Nephron (organoid): ENCODE data around the gene FUT7.
A peak's percentile ranks its signal among the peaks of the same experiment; 100 is the strongest.

Source experiments
- H3K27ac Mint-ChIP-seq, 3 experiments: 2 replicates each; pipeline ENCODE4 v1.8.0; 2020; ENCODE audit warnings: mixed read lengths in 3 of 3, mild to moderate bottlenecking in 2 of 3, moderate library complexity in 1 of 3
- H3K27me3 Mint-ChIP-seq: 2 replicates; pipeline ENCODE4 v1.8.0; 2021; ENCODE audit warnings: low read depth, mild to moderate bottlenecking, moderate library complexity, mixed read lengths
- H3K36me3 Mint-ChIP-seq: 2 replicates; pipeline ENCODE4 v1.8.0; 2020; ENCODE audit warnings: low read depth, mixed read lengths
- H3K4me1 Mint-ChIP-seq: 2 replicates; pipeline ENCODE4 v1.8.0; 2020; ENCODE audit warnings: mixed read lengths
- H3K4me3 Mint-ChIP-seq, 3 experiments: 2 replicates each; pipeline ENCODE4 v1.8.0; 2020; ENCODE audit warnings: mild to moderate bottlenecking in 3 of 3, mixed read lengths in 3 of 3, moderate library complexity in 2 of 3
- H3K9me3 Mint-ChIP-seq: 2 replicates; pipeline ENCODE4 v1.8.0; 2020; ENCODE audit warnings: mixed read lengths
- CTCF ChIP-seq, 3 experiments: fragments of 200-600 bp; sonication (generic); IDR thresholded peaks; one replicate each; pipeline ENCODE4 v1.5.0; 2021; ENCODE audit warnings: antibody characterized with exemption in 3 of 3; ENCODE audit not compliant: unreplicated experiment in 3 of 3

FUT7 gene

GRCh38 chr9:137030006-137030405, 1.9 kb downstream of the FUT7 start:
- Mint-ChIP-seq H3K36me3 (no peaks in the 10 kb centered on the region), H3K27me3 (peaks cover 3% of the 10 kb centered on the region), H3K9me3 (no peaks in the 10 kb centered on the region), H3K27ac (no peak overlapping the region), H3K4me1 (no peaks in the 10 kb centered on the region), H3K4me3 (no peak overlapping the region)
- no peak for TF ChIP-seq CTCF (IDR thresholded peaks at IDR 0.05; ENCODE audit: unreplicated experiment in 3 of 3)

- no peak overlapping the region for H3K27ac Mint-ChIP-seq
- H3K36me3 Mint-ChIP-seq = no peaks in the 10 kb centered on the region
- H3K27me3 Mint-ChIP-seq = peaks cover 3% of the 10 kb centered on the region
- no peaks in the 10 kb centered on the region for H3K4me1 Mint-ChIP-seq
- peak overlapping the region; percentile 74 to 82 (median 78) for H3K4me3 Mint-ChIP-seq
- no peaks in the 10 kb centered on the region for H3K9me3 Mint-ChIP-seq
- TF ChIP-seq CTCF (IDR thresholded peaks at IDR 0.05; ENCODE audit: unreplicated experiment in 3 of 3) = peak; percentile 77 to 85 (median 84)
These were observed 2.6 kb downstream of the FUT7 start for GRCh38 chr9:137029058-137029936.

- Mint-ChIP-seq H3K4me1 (no peaks in the 10 kb centered on the region), H3K27me3 (peaks cover 3% of the 10 kb centered on the region), H3K9me3 (no peaks in the 10 kb centered on the region), H3K4me3 (peak overlapping the region; percentile 71 to 82 (median 78)), H3K36me3 (no peaks in the 10 kb centered on the region), H3K27ac (no peak overlapping the region)
- no peak for TF ChIP-seq CTCF (IDR thresholded peaks at IDR 0.05; ENCODE audit: unreplicated experiment in 3 of 3)
These were observed 3.4 kb downstream of the FUT7 start for GRCh38 chr9:137028263-137029057.

GRCh38 chr9:137027369-137028262, 4.3 kb downstream of the FUT7 start, which contains the start of gene ABCA2:
TSS of gene ABCA2 (minus strand) at chr9:137028237. CDS start at chr9:137028140, 97 bp downstream.
- Mint-ChIP-seq H3K36me3 (no peaks in the 10 kb centered on the region), H3K27ac (peak within 1 kb of the TSS in 2 of 3 experiments; percentile 74 to 76), H3K9me3 (no peaks in the 10 kb centered on the region), H3K27me3 (peaks cover 3% of the 10 kb centered on the region), H3K4me1 (no peaks in the 10 kb centered on the region), H3K4me3 (peak within 1 kb of the TSS; percentile 89 to 92 (median 92))
- TF ChIP-seq CTCF (IDR thresholded peaks at IDR 0.05; ENCODE audit: unreplicated experiment in 3 of 3) = no peak

- Mint-ChIP-seq H3K27ac (no peak overlapping the region), H3K36me3 (no peaks in the 10 kb centered on the region), H3K9me3 (no peaks in the 10 kb centered on the region), H3K27me3 (no peaks in the 10 kb centered on the region), H3K4me3 (peak overlapping the region; percentile 89 to 92 (median 92)), H3K4me1 (no peaks in the 10 kb centered on the region)
- no peak for TF ChIP-seq CTCF (IDR thresholded peaks at IDR 0.05; ENCODE audit: unreplicated experiment in 3 of 3)
These were observed 5.1 kb downstream of the FUT7 start for GRCh38 chr9:137026828-137027227.
